ENCODE data around the gene ILK.

ILK gene

DNA sequence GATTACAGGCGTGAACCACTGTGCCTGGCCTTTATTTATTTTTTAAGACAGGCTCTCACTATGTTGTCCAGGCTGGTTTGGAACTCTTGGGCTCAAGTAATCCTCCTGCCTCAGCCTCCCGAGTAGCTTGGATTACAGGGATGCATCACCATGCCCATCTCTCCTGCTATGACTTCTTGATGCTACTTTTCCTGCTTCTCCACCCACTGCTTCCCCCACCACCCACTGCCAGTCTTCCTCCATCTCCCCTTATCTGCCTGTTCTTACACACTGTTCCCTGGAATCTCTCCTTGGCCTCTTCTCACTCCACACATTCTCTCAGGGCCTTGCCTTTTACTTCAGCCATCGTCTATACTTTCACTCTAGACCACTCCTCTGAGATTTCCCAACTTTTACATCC lies 32.9 kb downstream of the ILK start:
- no peak for DNase-seq (ENCODE audit: low read depth in 2 of 2)

DNA sequence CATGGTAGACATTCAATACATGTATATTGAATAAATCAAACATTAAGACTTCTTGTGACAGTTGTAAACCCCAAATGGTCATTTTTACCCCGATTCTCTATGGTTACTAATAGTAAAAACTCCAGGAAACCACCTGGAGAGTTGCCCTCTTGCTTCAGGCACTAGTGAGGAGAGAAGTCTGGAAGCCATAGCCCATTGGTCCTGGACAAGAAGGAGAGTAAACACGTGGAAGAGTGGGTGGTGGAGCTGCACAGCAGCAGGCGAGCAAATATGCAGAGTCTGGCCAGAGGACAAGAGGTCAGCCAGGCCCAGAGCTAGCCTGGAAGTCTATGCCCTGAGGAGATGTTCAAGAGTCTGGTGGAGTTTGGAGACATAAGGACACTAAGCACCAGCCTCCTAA lies 34.3 kb downstream of the ILK start:
- no peak for DNase-seq (ENCODE audit: low read depth in 2 of 2)

DNA sequence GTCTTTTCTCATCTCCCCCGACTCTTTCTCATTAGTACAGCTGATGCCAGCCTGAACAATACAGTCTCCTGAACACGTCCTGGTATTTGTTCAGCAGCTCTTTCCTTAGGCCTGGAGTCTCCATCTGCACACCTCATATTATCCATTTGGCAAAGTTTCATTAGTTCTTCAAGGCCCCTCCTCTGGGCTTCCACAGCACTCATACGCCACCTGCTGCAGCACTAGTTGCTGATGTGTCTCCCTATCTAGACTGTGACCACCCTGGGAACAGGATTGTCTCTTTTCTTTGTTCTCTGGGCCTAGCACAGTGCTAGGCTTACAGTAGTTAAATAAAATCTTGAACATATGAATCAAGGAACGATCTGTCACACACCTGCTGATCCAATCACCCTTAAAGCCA lies 34.9 kb downstream of the ILK start:
- no peak for DNase-seq (ENCODE audit: low read depth in 2 of 2)

- DNase-seq (ENCODE audit: low read depth in 2 of 2), result no peak
Measured at GRCh38 chr11:6640036-6640984, 36.7 kb downstream of the ILK start.

DNA sequence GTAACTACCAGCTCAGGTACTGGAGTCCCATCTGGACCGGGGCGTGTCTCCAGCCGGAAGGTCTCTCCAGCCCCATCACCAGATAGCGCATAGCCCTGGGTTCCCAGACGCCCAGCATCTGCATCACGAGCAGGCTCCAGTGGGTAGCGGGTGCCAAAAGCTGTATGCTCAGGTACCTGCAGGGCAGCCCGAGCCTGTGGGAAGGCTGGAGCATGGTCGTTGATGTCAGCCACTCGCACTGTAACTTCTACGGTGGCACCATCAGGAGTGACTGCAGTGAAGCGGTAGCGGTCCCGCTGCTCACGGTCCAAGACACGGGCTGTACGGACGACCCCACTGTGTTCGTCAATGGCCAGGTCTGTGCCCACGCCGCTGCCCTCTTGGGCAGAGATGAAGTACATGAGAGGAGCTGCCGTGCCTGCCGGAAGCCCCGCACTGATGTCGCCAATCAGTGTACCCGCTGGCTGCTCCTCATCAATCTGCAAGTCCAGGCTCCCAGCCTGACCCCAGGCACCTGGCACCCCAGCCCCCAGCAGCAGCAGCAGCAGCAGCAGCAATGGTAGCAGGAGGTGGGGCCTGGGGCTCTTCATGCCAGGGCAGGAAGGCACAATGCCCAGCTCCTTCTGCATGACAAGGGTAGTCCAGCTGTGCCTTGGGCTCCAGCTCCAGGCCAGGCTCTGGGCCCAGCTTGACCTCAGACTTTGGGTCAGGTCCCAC lies 37.6 kb downstream of the ILK start:
- DNase-seq (ENCODE audit: low read depth in 2 of 2), result no peak

GRCh38 chr11:6642957-6643356 lies 39.4 kb downstream of the ILK start:
- no peak for DNase-seq (ENCODE audit: low read depth in 2 of 2)

DNA sequence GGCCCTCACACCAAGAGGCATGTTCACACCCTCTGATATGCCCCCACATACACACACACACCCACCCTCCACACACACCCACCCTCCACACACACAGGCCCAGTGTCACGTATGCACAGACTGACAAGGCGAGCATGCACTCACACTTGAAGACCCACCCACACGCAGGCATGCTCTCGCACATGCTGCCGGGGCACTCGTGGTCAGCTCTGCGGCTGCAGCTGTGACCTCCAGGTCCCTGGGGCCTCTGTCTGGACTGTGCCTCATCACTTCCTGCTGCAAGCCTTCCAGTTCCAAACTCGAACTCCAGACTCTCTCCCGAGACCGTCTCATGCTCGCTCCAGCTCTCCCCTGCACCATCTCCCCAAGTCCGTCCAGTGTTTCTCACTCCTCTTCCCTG lies 42.5 kb downstream of the ILK start:
- DNase-seq (ENCODE audit: low read depth in 2 of 2), result no peak

DNA sequence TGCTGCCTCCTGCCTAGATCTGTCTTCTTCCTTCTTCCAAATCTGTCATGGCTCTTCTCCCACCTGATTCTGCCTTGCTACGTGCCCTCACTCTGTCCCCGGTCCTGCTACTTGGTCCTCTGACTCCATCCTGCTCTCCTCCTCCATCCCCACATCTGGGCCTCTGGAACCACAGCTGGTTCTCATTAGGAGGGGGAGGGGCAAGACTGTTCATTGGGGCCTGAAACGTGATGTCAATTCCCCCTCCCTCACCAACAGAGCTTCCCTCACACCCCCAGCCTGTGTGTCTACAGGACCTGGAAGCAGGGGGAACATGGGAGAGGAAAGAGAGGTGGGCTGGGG lies 43.0 kb downstream of the ILK start:
- DNase-seq (ENCODE audit: low read depth in 2 of 2), result no peak

GRCh38 chr11:6646918-6647679 lies 43.5 kb downstream of the ILK start:
- no peak for DNase-seq (ENCODE audit: low read depth in 2 of 2)

GRCh38 chr11:6647836-6648235 lies 44.3 kb downstream of the ILK start:
- no peak for DNase-seq (ENCODE audit: low read depth in 2 of 2)

DNA sequence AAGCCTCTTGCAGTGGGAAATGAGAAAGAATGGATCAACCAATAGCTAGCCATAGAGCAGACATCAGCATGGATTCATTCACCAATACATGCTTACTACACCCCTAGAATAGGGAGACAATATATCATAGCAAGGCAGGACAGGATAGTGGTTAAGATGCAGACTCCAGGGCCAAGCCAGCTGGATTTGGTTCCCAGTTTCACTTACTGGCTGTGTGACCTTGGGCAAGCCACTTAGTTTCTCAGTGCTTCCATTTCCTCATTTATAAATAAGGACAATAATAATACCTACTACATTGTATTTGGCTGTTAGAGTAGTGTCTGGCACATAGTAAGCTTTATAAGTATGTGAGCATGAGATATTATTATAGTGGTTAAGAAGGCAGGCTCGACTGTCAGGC lies 44.9 kb downstream of the ILK start:
- no peak for DNase-seq (ENCODE audit: low read depth in 2 of 2)

GRCh38 chr11:6650104-6650503 lies 46.5 kb downstream of the ILK start:
- no peak for DNase-seq (ENCODE audit: low read depth in 2 of 2)

GRCh38 chr11:6650980-6651379 lies 47.4 kb downstream of the ILK start:
- DNase-seq (ENCODE audit: low read depth in 2 of 2), result no peak

DNA sequence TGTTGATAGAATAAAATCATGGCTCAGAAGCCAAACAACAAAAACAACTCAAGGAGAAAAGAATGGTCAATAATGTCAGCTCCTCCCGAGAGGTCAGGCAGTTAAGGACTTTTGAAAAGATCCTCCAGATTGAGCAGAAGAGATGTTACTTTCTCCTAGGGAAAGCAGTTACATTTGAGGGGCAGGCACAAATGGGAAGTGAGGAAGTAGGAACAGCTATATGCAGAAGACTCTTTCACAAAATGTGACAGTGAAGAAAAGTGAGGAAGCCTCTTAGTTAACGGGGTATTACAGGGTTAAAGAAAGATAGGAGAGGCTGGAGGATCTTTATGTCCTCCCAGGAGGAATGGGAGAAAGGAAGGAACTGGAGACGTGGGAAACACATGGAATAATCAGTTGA lies 48.6 kb downstream of the ILK start:
- DNase-seq (ENCODE audit: low read depth in 2 of 2), result no peak

GRCh38 chr11:6653097-6653496 lies 49.5 kb downstream of the ILK start:
- DNase-seq (ENCODE audit: low read depth in 2 of 2), result no peak

- DNase-seq (ENCODE audit: low read depth in 2 of 2), result no peak
Measured at GRCh38 chr11:6653656-6654055, 50.1 kb downstream of the ILK start.

GRCh38 chr11:6654281-6655019 lies 50.9 kb downstream of the ILK start:
- DNase-seq (ENCODE audit: low read depth in 2 of 2), result no peak

GRCh38 chr11:6655020-6655789 lies 51.6 kb downstream of the ILK start:
- no peak for DNase-seq (ENCODE audit: low read depth in 2 of 2)

- DNase-seq (ENCODE audit: low read depth in 2 of 2), result no peak
Measured at GRCh38 chr11:6655790-6656583, 52.4 kb downstream of the ILK start, which contains the start of gene DCHS1. Gene DCHS1 (minus strand): TSS chr11:6655809. CDS start chr11:6641613, 14,196 bp downstream.

DNA sequence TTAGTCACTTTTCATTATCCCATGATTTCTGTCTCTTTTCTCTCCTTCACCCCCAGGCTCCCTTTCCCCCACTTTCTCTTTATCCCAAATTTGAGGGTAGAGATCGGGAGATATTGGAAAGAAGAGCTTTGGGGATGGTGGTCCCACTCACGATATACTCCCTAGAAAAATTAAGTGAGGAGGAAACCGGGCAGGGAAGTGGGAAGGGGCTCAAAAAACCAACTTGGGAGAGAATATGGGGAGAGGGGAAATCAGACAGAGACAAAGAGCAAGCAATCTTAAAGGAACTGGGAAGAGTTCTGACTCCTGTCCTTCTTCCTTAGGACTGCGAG lies 53.0 kb downstream of the ILK start:
- DNase-seq (ENCODE audit: low read depth in 2 of 2), result no peak

Measured in activated CD4-positive, alpha-beta T cell treated with anti-CD3 and anti-CD28 coated beads for 24 hours (primary cell).